Common myeloid progenitor, CD34-positive (primary cell): ENCODE data around the gene RAP2A.

Experiments used
- CTCF ChIA-PET: fragments of 350-600 bp; sonication (Branson Sonifier 250); formaldehyde crosslinking; loops from one replicate; lab custom pipeline; 2021; ENCODE audit warnings: antibody characterized with exemption; lab: Charles Lee
- POLR2A ChIA-PET: fragments of 350-600 bp; sonication (Branson Sonifier 250); formaldehyde crosslinking; loops from one replicate; lab custom pipeline; 2021; ENCODE audit warnings: antibody characterized with exemption; lab: Charles Lee
- DNase-seq, 3 donors: peaks; one replicate each; pipeline versions ENCODE4 v3.0.0 to v3.0.0-alpha.2; 2013
- H3K27ac ChIP-seq, 2 experiments: 1 replicate in 1 of 2; 2 replicates in 1 of 2; pipeline ENCODE4 v1.7.0; 2013; ENCODE audit warnings: inconsistent platforms in 2 of 2, low read length in 2 of 2, mild to moderate bottlenecking in 2 of 2, low read depth in 1 of 2, moderate library complexity in 1 of 2; ENCODE audit not compliant: severe bottlenecking in 2 of 2, insufficient read depth in 1 of 2, poor library complexity in 1 of 2
- H3K27me3 ChIP-seq, 5 experiments: replicated peaks in 2 of 5; 1 replicate in 3 of 5; 2 replicates in 2 of 5; pipeline versions ENCODE4 v1.6.1 to v1.7.0; 2013; ENCODE audit warnings: low read length in 4 of 5, mild to moderate bottlenecking in 2 of 5, moderate library complexity in 2 of 5, inconsistent platforms in 1 of 5; ENCODE audit not compliant: insufficient read depth in 5 of 5, control insufficient read depth in 4 of 5
- H3K36me3 ChIP-seq, 4 experiments: 1 replicate in 2 of 4; 2 replicates in 2 of 4; pipeline versions ENCODE4 v1.6.1 to v1.7.0; 2013; ENCODE audit warnings: low read length in 3 of 4, control low read depth in 1 of 4, mild to moderate bottlenecking in 1 of 4; ENCODE audit not compliant: control insufficient read depth in 4 of 4, insufficient read depth in 4 of 4
- H3K4me1 ChIP-seq, 4 experiments: 1 replicate in 3 of 4; 2 replicates in 1 of 4; pipeline versions ENCODE4 v1.6.1 to v1.7.1; 2013; ENCODE audit warnings: low read length in 3 of 4, mild to moderate bottlenecking in 3 of 4, control low read depth in 1 of 4, inconsistent platforms in 1 of 4, moderate library complexity in 1 of 4; ENCODE audit not compliant: control insufficient read depth in 4 of 4, insufficient read depth in 4 of 4; ENCODE audit errors: control extremely low read depth in 1 of 4
- H3K4me3 ChIP-seq, 7 experiments: 1 replicate in 4 of 7; 2 replicates in 3 of 7; pipeline versions ENCODE4 v1.5.1 to v1.7.0; 2013; ENCODE audit warnings: mild to moderate bottlenecking in 7 of 7, low read length in 6 of 7, moderate library complexity in 6 of 7, inconsistent platforms in 2 of 7, low read depth in 2 of 7, control low read depth in 1 of 7; ENCODE audit not compliant: insufficient read depth in 4 of 7, control insufficient read depth in 1 of 7; ENCODE audit errors: extremely low read depth in 1 of 7
- H3K9me3 ChIP-seq, 5 experiments: 1 replicate in 4 of 5; 2 replicates in 1 of 5; pipeline versions ENCODE4 v1.6.1 to v1.7.1; 2013; ENCODE audit warnings: low read length in 4 of 5, mild to moderate bottlenecking in 2 of 5, inconsistent platforms in 1 of 5, low read depth in 1 of 5, moderate library complexity in 1 of 5; ENCODE audit not compliant: control insufficient read depth in 4 of 5, insufficient read depth in 2 of 5; ENCODE audit errors: control extremely low read depth in 1 of 5
- WGBS: methylation state at CpG from one replicate; pipeline ENCODE4 v1.1.5; 2013; ENCODE audit not compliant: insufficient coverage; 5-methylcytosine and 5-hydroxymethylcytosine counted together

The RAP2A gene

DNA sequence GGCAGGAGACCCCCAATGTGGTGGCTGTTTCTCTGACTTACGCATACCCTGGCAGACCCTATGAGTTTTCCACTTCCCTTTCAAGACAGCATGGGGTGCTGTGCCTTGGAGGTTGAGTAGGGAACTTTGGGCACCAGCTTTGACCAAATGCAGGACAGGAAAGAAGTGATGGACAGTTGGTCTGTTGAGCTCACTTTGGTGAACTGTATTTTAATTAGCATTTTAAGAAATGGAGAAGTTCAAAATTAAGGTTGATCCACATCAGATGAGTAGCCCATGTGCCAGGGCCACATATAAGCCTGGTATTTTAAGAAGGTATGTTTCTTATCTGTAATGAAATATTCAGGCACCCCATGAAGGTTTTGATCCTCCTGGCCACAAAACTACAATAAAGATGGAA lies 46.1 kb upstream of the RAP2A start:
- ChIA-PET POLR2A (interaction anchor here (0.6 to 2.0 kb wide), 2 partner anchors 45 to 353 kb away, joined by 5 to 6 read pairs; no protein-coding TSS in a partner anchor), CTCF (interaction anchor here (0.9 to 2.1 kb wide), 4 partner anchors 18 to 41 kb away, joined by 3 to 5 read pairs (median 3); no protein-coding TSS in a partner anchor)
- H3K27me3 ChIP-seq: no peaks in the 10 kb centered on the region
- no peak overlapping the region for H3K27ac ChIP-seq
- WGBS: 100% methylated on average over 1 of the region's 1 CpG
- DNase-seq: peak in 1 of 3 donors; percentile 24
- peaks cover 0 to 9% (median 1%) of the 10 kb centered on the region in 4 experiments for H3K36me3 ChIP-seq
- no peak overlapping the region for H3K4me3 ChIP-seq
- H3K9me3 ChIP-seq: no peaks in the 10 kb centered on the region
- H3K4me1 ChIP-seq: peaks cover 9 to 56% (median 21%) of the 10 kb centered on the region in 4 experiments

GRCh38 chr13:97388373-97388772 lies 45.6 kb upstream of the RAP2A start:
- WGBS: 7% methylated on average over 3 of the region's 3 CpGs
- Histone ChIP-seq H3K27me3 (no peaks in the 10 kb centered on the region), H3K27ac (peak overlapping the region in 1 of 2 experiments; percentile 22), H3K4me1 (peaks cover 9 to 56% (median 21%) of the 10 kb centered on the region in 4 experiments), H3K4me3 (no peak overlapping the region), H3K36me3 (peaks cover 0 to 9% (median 1%) of the 10 kb centered on the region in 4 experiments), H3K9me3 (no peaks in the 10 kb centered on the region)
- CTCF ChIA-PET: interaction anchor here (0.9 to 2.1 kb wide), 5 partner anchors 18 to 147 kb away, joined by 3 to 5 read pairs (median 3); no protein-coding TSS in a partner anchor
- POLR2A ChIA-PET: interaction anchor here (0.6 to 2.0 kb wide), 3 partner anchors 35 to 57 kb away, joined by 3 to 6 read pairs (median 4); no protein-coding TSS in a partner anchor
- DNase-seq: peak in 2 of 3 donors; percentile 39 to 56

DNA sequence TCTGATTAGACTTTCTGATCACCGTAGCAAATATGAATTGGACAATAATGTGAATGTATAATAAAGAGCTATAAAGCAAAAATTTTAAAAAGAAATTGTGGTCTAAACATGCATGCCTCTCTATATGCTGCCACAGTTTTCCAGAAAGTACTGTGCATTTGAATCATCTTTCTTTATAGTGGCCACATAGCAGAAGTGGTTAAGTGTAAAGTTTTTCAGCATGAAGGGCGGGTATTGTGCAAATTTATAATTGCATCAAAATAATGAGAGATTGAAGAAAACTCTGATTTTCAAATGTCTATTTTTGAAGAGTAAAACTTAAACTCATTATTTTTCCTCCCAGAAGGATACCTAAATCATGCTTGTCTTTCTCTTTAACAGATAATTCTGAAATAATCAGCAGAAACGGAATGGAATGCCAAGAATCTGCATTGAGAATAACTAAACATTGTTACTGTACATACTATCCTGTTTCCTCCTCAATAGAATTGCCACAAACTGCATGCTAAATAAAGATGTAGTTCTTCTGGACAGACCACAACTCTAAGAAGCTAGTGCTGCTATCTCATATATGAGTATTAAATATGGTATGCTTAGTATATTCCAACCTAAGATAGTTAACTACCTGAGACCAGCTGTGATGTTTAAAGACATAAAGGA lies 42.9 kb upstream of the RAP2A start:
- DNase-seq: no peak
- Histone ChIP-seq H3K4me1 (peaks cover 9 to 37% (median 21%) of the 10 kb centered on the region in 4 experiments), H3K36me3 (peaks cover 0 to 9% (median 2%) of the 10 kb centered on the region in 4 experiments), H3K27ac (no peak overlapping the region), H3K27me3 (no peaks in the 10 kb centered on the region), H3K9me3 (no peaks in the 10 kb centered on the region), H3K4me3 (no peak overlapping the region)
- WGBS: no CpG with 5 or more reads among the region's 3 CpGs
- ChIA-PET POLR2A (no interaction called here), CTCF (no interaction called here)

GRCh38 chr13:97392020-97392419 lies 41.9 kb upstream of the RAP2A start:
- peaks cover 0 to 9% (median 2%) of the 10 kb centered on the region in 4 experiments for H3K36me3 ChIP-seq
- H3K4me1 ChIP-seq: peaks cover 6 to 27% (median 14%) of the 10 kb centered on the region in 4 experiments
- H3K9me3 ChIP-seq: no peaks in the 10 kb centered on the region
- WGBS: no CpG with 5 or more reads among the region's 1 CpG
- H3K4me3 ChIP-seq: no peak overlapping the region
- DNase-seq: no peak
- POLR2A ChIA-PET: no interaction called here
- H3K27ac ChIP-seq: no peak overlapping the region
- H3K27me3 ChIP-seq: no peaks in the 10 kb centered on the region
- CTCF ChIA-PET: interaction anchor here (0.9 kb wide), 1 partner anchor 282 kb away, joined by 4 read pairs; no protein-coding TSS in a partner anchor

DNA sequence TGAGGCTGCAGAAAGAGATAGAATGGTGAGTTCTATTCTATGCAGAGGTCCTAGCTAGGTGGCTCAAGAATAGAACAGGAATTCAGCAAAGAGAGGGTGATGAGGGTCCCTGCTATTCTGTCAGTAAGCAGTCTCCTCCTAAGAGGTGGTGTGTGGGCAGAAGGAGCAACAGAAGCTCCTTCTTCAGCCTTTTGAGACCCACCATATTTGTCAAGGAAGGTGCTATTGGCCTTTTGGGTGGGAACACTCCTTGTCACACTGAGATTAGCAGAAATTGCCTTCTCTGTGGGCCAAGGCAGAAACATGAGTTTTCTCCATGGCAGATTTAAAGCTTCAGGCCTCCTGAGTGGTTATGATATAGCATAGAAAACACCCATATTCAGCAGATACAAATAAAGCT lies 39.4 kb upstream of the RAP2A start:
- POLR2A ChIA-PET: no interaction called here
- CTCF ChIA-PET: no interaction called here
- peaks cover 0 to 4% (median 0%) of the 10 kb centered on the region in 4 experiments for H3K4me1 ChIP-seq

GRCh38 chr13:97395447-97396136 lies 38.4 kb upstream of the RAP2A start:
- ChIA-PET CTCF (interaction anchor here (1.3 to 1.7 kb wide), 2 partner anchors 12 to 38 kb away, joined by 3 to 5 read pairs; partner anchors contain the start of gene RAP2A), POLR2A (no interaction called here)
- H3K27me3 ChIP-seq: peaks cover 0 to 2% (median 0%) of the 10 kb centered on the region in 5 experiments
- H3K4me1 ChIP-seq: no peaks in the 10 kb centered on the region
- no peak overlapping the region for H3K27ac ChIP-seq
- 88% methylated on average over 3 of the region's 4 CpGs for WGBS
- H3K4me3 ChIP-seq: no peak overlapping the region
- peaks cover 0 to 9% (median 2%) of the 10 kb centered on the region in 4 experiments for H3K36me3 ChIP-seq
- DNase-seq: no peak
- H3K9me3 ChIP-seq: no peaks in the 10 kb centered on the region

More for the DNA sequence above, 39.4 kb upstream of the RAP2A start:
- Histone ChIP-seq H3K36me3 (peaks cover 0 to 9% (median 2%) of the 10 kb centered on the region in 4 experiments), H3K27me3 (peaks cover 0 to 2% (median 0%) of the 10 kb centered on the region in 5 experiments), H3K9me3 (no peaks in the 10 kb centered on the region), H3K27ac (no peak overlapping the region), H3K4me3 (no peak overlapping the region)
- DNase-seq: no peak
